Measurements from ENCODE around the gene TOX2.

DNA sequence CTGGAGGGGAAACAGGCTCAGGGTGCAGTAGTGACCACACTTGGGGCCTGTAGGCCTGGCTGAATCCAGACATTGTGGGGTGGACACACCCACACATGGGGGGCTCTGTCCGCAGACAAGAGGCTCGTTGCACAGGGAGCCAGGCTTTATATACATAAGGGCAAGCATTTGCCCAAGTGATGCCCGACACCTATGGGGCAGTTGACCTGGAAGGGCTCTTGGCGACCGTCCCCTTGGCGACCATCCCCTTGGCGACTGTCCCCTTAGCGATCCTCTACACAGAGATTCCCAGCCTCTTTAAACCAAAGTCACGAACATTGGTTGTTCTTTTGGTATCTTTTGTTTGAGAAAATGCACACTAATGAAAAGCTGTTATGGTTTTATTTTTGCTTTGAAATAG lies 2.7 kb downstream of the TOX2 start:
- TF ChIP-seq GATA3 (IDR thresholded peaks at IDR 0.05; ENCODE audit: low read depth, low read length) (no peak), GATA2 (IDR thresholded peaks at IDR 0.05; ENCODE audit: low read depth, low read length) (no peak)
